Stimulated activated CD4-positive, alpha-beta T cell treated with anti-CD3 and anti-CD28 coated beads, TNF-alpha, amount 100 ng/mL, for 24 hours (primary cell): ENCODE measurements around the gene INTS7.
"Not testable (repeated sequence)": the region's sequence is repeated elsewhere in the genome, so short reads cannot be mapped to it uniquely, and the experiment has no call there.

ENCODE experiments used
- DNase-seq, 3 experiments: peaks; one replicate each; pipeline ENCODE4 v3.0.0-alpha.2; 2020; ENCODE audit warnings: low read depth in 3 of 3

The INTS7 gene

DNA sequence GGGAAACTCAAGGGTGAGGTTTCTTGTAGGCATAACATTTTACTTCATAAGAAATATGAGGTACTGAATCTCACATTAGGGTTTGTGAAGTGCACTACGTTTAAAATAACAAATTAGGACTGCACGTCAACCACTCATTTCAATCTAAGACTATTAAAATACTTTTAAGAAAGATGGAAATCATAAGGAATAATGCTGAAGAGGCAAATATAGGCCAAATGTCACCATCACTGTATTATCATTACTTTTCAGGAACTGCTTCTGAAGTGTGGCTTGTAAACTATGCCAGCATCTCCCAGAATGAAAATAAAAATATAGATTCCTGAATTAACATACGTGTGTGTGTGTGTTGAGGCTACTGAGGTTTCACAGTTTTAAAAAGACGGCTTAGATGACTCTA lies 56.8 kb downstream of the INTS7 start:
- DNase-seq: no peak

GRCh38 chr1:211975152-211975941 lies 60.0 kb downstream of the INTS7 start:
- no peak for DNase-seq

- no peak for DNase-seq
These were observed 61.8 kb downstream of the INTS7 start for GRCh38 chr1:211973541-211973940.

GRCh38 chr1:211968200-211968834 lies 67.0 kb downstream of the INTS7 start:
- DNase-seq: no peak

GRCh38 chr1:211967704-211968103 lies 67.7 kb downstream of the INTS7 start:
- DNase-seq: no peak

- DNase-seq: no peak
These were observed 70.1 kb downstream of the INTS7 start for GRCh38 chr1:211965108-211965805.

GRCh38 chr1:211959680-211960079 lies 75.7 kb downstream of the INTS7 start:
- DNase-seq: no peak

- no peak for DNase-seq
These were observed 76.1 kb downstream of the INTS7 start for GRCh38 chr1:211959221-211959620.

GRCh38 chr1:211954028-211954427 lies 81.3 kb downstream of the INTS7 start:
- DNase-seq: not testable (repeated sequence)

DNA sequence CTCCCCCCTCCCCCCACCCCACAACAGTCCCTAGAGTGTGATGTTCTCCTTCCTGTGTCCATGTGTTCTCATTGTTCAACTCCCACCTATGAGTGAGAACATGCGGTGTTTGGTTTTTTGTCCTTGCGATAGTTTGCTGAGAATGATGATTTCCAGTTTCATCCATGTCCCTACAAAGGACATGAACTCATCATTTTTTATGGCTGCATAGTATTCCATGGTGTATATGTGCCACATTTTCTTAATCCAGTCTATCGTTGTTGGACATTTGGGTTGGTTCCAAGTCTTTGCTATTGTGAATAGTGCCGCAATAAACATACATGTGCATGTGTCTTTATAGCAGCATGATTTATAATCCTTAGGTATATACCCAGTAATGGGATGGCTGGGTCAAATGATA lies 81.8 kb downstream of the INTS7 start:
- DNase-seq: not testable (repeated sequence)

GRCh38 chr1:211952299-211952698 lies 83.1 kb downstream of the INTS7 start:
- no peak for DNase-seq

- no peak for DNase-seq
These were observed 83.5 kb downstream of the INTS7 start for GRCh38 chr1:211951856-211952255.

- DNase-seq: no peak
These were observed 87.0 kb downstream of the INTS7 start for GRCh38 chr1:211948377-211948776.

GRCh38 chr1:211947396-211948295 lies 87.7 kb downstream of the INTS7 start:
- no peak for DNase-seq

GRCh38 chr1:211944733-211945500 lies 90.4 kb downstream of the INTS7 start:
- no peak for DNase-seq

- DNase-seq: no peak
These were observed 92.8 kb downstream of the INTS7 start for GRCh38 chr1:211942583-211942982.

DNA sequence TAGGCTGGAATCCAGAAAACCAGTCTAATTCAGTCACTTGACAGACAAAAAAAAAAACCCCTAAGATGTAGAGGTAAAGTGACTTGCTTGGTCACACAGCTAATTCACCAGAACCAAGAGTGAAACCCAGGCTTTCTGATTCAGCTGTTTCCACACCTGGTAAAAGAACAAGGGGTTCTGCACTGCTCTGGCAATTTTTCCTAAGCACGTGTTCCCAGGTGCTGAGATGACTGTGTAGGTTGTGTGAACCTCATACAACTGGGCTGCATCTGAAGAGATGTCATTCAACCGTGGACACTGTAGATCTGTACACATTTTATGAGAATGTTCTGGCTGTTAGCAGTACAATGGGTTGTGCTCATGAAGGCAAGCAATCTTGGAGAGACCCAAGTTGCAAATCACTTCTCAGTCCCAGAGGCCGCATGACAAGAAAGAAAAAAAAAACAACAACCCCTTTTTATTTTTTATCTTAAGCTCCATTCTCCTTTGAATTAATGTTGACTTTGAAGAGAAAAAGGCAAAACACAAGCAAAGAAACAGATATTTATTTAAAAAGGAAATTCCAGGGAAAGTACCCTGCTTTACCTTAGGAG lies 95.4 kb downstream of the INTS7 start:
- peak; percentile 31 to 51 (median 37) for DNase-seq

DNA sequence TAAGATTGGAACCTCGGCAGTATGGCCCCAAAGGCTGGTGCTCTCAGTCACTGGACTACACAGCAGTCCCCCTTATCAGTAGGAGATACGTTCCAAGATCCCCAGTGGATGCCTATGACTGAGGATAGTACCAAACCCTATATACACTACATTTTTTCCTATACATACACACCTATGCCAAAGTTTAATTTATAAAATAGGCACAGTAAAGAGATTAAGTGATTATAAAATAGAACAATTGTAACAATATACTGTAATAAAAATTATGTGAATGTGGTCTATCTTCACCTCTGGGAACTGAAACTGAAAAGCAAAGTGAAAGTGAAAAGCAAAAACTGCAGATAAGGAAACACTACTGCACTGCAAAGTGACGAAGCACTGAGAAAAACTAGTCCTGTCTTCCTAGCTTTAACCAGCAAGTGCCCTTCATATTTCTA lies 96.8 kb downstream of the INTS7 start:
- no peak for DNase-seq

DNA sequence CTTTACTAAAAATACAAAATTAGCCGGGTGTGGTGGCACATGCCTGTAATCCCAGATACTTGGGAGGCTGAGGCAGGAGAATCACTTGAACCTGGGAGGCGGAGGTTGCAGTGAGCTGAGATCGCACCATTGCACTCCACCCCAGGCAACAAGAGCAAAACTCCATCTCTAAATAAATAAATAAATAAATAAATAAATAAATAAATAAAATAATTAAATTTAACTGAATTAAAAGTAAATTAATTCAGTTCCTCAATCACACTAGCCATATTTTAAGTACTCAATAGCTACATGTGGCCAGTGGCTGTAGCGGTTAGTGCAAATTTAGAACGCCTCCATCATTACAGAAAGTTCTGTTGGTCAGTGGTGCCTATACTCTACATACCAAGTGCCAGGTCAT lies 97.9 kb downstream of the INTS7 start:
- not testable (repeated sequence) for DNase-seq

GRCh38 chr1:211935448-211935970 lies 99.8 kb downstream of the INTS7 start:
- DNase-seq: peak; percentile 14 to 75 (median 48)
